HUES64 (cell line): ENCODE measurements around the gene FMNL2.

ENCODE experiments used
- H3K27ac ChIP-seq: 2 replicates; pipeline ENCODE4 v1.7.0; 2013; ENCODE audit warnings: low read depth, low read length, inconsistent platforms
- H3K27me3 ChIP-seq: 2 replicates; pipeline ENCODE4 v1.6.1; 2013; ENCODE audit warnings: mild to moderate bottlenecking, low read length; ENCODE audit not compliant: insufficient read depth
- H3K36me3 ChIP-seq: 2 replicates; pipeline ENCODE4 v1.6.1; 2013; ENCODE audit warnings: mild to moderate bottlenecking, low read length; ENCODE audit not compliant: insufficient read depth
- H3K4me1 ChIP-seq: 2 replicates; pipeline ENCODE4 v1.6.1; 2013; ENCODE audit warnings: mild to moderate bottlenecking, low read length, moderate library complexity; ENCODE audit not compliant: insufficient read depth
- H3K4me3 ChIP-seq: 2 replicates; pipeline ENCODE4 v1.5.1; 2013; ENCODE audit warnings: mild to moderate bottlenecking, low read length, moderate library complexity
- H3K9ac ChIP-seq: 2 replicates; pipeline ENCODE4 v1.6.1; 2013; ENCODE audit warnings: mild to moderate bottlenecking, low read depth, low read length
- H3K9me3 ChIP-seq: 2 replicates; pipeline ENCODE4 v1.6.1; 2013; ENCODE audit warnings: low read depth, low read length; ENCODE audit not compliant: insufficient read depth
- WGBS: fragments of 150-250, 120-280 bp; methylation state at CpG from one replicate; pipeline ENCODE4 v1.1.7; 2013; ENCODE audit warnings: missing lambda C conversion rate; 5-methylcytosine and 5-hydroxymethylcytosine counted together

FMNL2 gene

GRCh38 chr2:152395103-152395502, 60.1 kb downstream of the FMNL2 start:
- Histone ChIP-seq H3K9me3 (no peaks in the 10 kb centered on the region), H3K36me3 (no peaks in the 10 kb centered on the region), H3K9ac (no peak overlapping the region), H3K27me3 (no peaks in the 10 kb centered on the region), H3K4me3 (no peak overlapping the region), H3K27ac (no peak overlapping the region), H3K4me1 (peaks cover 37% of the 10 kb centered on the region)
- 79% methylated on average over 2 of the region's 2 CpGs for WGBS

GRCh38 chr2:152395572-152395971, 60.6 kb downstream of the FMNL2 start:
- no peaks in the 10 kb centered on the region for H3K9me3 ChIP-seq
- no peak overlapping the region for H3K27ac ChIP-seq
- H3K9ac ChIP-seq, result no peak overlapping the region
- H3K4me1 ChIP-seq, result peaks cover 37% of the 10 kb centered on the region
- H3K36me3 ChIP-seq, result no peaks in the 10 kb centered on the region
- 72% methylated on average over 3 of the region's 6 CpGs for WGBS
- no peak overlapping the region for H3K4me3 ChIP-seq
- no peaks in the 10 kb centered on the region for H3K27me3 ChIP-seq

GRCh38 chr2:152396051-152396511, 61.1 kb downstream of the FMNL2 start:
- H3K27me3 ChIP-seq, result no peaks in the 10 kb centered on the region
- 70% methylated on average over 3 of the region's 4 CpGs for WGBS
- H3K9me3 ChIP-seq, result no peaks in the 10 kb centered on the region
- 0 out of 2 replicates have a peak overlapping the region, but pooled peaks have one; percentile 15 for H3K27ac ChIP-seq
- H3K9ac ChIP-seq, result no peak overlapping the region
- no peak overlapping the region for H3K4me3 ChIP-seq
- H3K4me1 ChIP-seq, result peaks cover 37% of the 10 kb centered on the region
- no peaks in the 10 kb centered on the region for H3K36me3 ChIP-seq

GRCh38 chr2:152396763-152397162, 61.8 kb downstream of the FMNL2 start:
- Histone ChIP-seq H3K27me3 (no peaks in the 10 kb centered on the region), H3K36me3 (no peaks in the 10 kb centered on the region), H3K9ac (no peak overlapping the region), H3K27ac (no peak overlapping the region), H3K4me1 (peaks cover 42% of the 10 kb centered on the region), H3K4me3 (no peak overlapping the region), H3K9me3 (no peaks in the 10 kb centered on the region)
- 93% methylated on average over 2 of the region's 2 CpGs for WGBS

- no peaks in the 10 kb centered on the region for H3K36me3 ChIP-seq
- no peak overlapping the region for H3K27ac ChIP-seq
- 84% methylated on average over 4 of the region's 4 CpGs for WGBS
- no peak overlapping the region for H3K4me3 ChIP-seq
- H3K27me3 ChIP-seq, result no peaks in the 10 kb centered on the region
- no peaks in the 10 kb centered on the region for H3K9me3 ChIP-seq
- no peak overlapping the region for H3K9ac ChIP-seq
- peaks cover 42% of the 10 kb centered on the region for H3K4me1 ChIP-seq
These were observed 64.0 kb downstream of the FMNL2 start for GRCh38 chr2:152399003-152399402.

- H3K9ac ChIP-seq, result no peak overlapping the region
- H3K27ac ChIP-seq, result no peak overlapping the region
- no peaks in the 10 kb centered on the region for H3K27me3 ChIP-seq
- H3K4me1 ChIP-seq, result peaks cover 44% of the 10 kb centered on the region
- no peaks in the 10 kb centered on the region for H3K9me3 ChIP-seq
- H3K36me3 ChIP-seq, result no peaks in the 10 kb centered on the region
- H3K4me3 ChIP-seq, result no peak overlapping the region
- WGBS, result 97% methylated on average over 2 of the region's 2 CpGs
These were observed 65.7 kb downstream of the FMNL2 start for GRCh38 chr2:152400607-152401214.

- Histone ChIP-seq H3K4me3 (no peak overlapping the region), H3K9ac (no peak overlapping the region), H3K4me1 (peaks cover 51% of the 10 kb centered on the region), H3K36me3 (no peaks in the 10 kb centered on the region), H3K9me3 (no peaks in the 10 kb centered on the region), H3K27ac (no peak overlapping the region), H3K27me3 (no peaks in the 10 kb centered on the region)
- WGBS, result 89% methylated on average over 12 of the region's 12 CpGs
These were observed 68.1 kb downstream of the FMNL2 start for GRCh38 chr2:152402780-152403759.

- 100% methylated on average over 2 of the region's 2 CpGs for WGBS
- no peaks in the 10 kb centered on the region for H3K27me3 ChIP-seq
- no peak overlapping the region for H3K4me3 ChIP-seq
- peaks cover 74% of the 10 kb centered on the region for H3K4me1 ChIP-seq
- H3K9me3 ChIP-seq, result no peaks in the 10 kb centered on the region
- no peak overlapping the region for H3K9ac ChIP-seq
- H3K36me3 ChIP-seq, result no peaks in the 10 kb centered on the region
- H3K27ac ChIP-seq, result no peak overlapping the region
These were observed 70.5 kb downstream of the FMNL2 start for GRCh38 chr2:152405206-152406118.

- no peaks in the 10 kb centered on the region for H3K9me3 ChIP-seq
- no peaks in the 10 kb centered on the region for H3K27me3 ChIP-seq
- H3K36me3 ChIP-seq, result no peaks in the 10 kb centered on the region
- no peak overlapping the region for H3K27ac ChIP-seq
- no peak overlapping the region for H3K4me3 ChIP-seq
- no peak overlapping the region for H3K9ac ChIP-seq
- no CpG with 5 or more reads among the region's 2 CpGs for WGBS
- H3K4me1 ChIP-seq, result peaks cover 80% of the 10 kb centered on the region
These were observed 71.3 kb downstream of the FMNL2 start for GRCh38 chr2:152406119-152406835.

GRCh38 chr2:152406836-152407161, 71.8 kb downstream of the FMNL2 start:
- no peak overlapping the region for H3K27ac ChIP-seq
- H3K9ac ChIP-seq, result no peak overlapping the region
- no peaks in the 10 kb centered on the region for H3K27me3 ChIP-seq
- 17% methylated on average over 1 of the region's 2 CpGs for WGBS
- H3K4me3 ChIP-seq, result peak overlapping the region; percentile 13; the same call in 1 of the 2 replicates
- no peaks in the 10 kb centered on the region for H3K9me3 ChIP-seq
- peaks cover 77% of the 10 kb centered on the region for H3K4me1 ChIP-seq
- H3K36me3 ChIP-seq, result no peaks in the 10 kb centered on the region
